ENCODE measurements around the gene ITPR3. TPM values are rescaled to one million over a fixed set of nuclear protein-coding genes. Genes with fewer than 3 reads are reported as not detected.
A peak's percentile ranks its signal among the peaks of the same experiment; 100 is the strongest.
"Not testable (repeated sequence)": the region's sequence is repeated elsewhere in the genome, so short reads cannot be mapped to it uniquely, and the experiment has no call there.

Gene ITPR3
- total RNA-seq, 1 donor from 2014 or later: 21.6 TPM

GRCh38 chr6:33630014-33630413 is 8.9 kb downstream of the ITPR3 start:
- no peaks in the 10 kb centered on the region for H3K27me3 Mint-ChIP-seq (ENCODE audit: unreplicated experiment)
- H3K4me3 Mint-ChIP-seq (ENCODE audit: unreplicated experiment): no peak overlapping the region
- no peaks in the 10 kb centered on the region for H3K9me3 Mint-ChIP-seq (ENCODE audit: unreplicated experiment)
- peak overlapping the region; percentile 59 for H3K27ac Mint-ChIP-seq (ENCODE audit: unreplicated experiment)
- no peak for TF ChIP-seq CTCF (IDR thresholded peaks at IDR 0.05)
- H3K4me1 Mint-ChIP-seq (ENCODE audit: unreplicated experiment): peaks cover 50% of the 10 kb centered on the region
- no peak for DNase-seq (ENCODE audit: extremely low spot score, unreplicated experiment)
- H3K36me3 Mint-ChIP-seq (ENCODE audit: unreplicated experiment): no peaks in the 10 kb centered on the region

GRCh38 chr6:33631521-33631920 is 10.4 kb downstream of the ITPR3 start:
- H3K9me3 Mint-ChIP-seq (ENCODE audit: unreplicated experiment); DNase-seq (ENCODE audit: extremely low spot score, unreplicated experiment); H3K27me3 Mint-ChIP-seq (ENCODE audit: unreplicated experiment); H3K4me3 Mint-ChIP-seq (ENCODE audit: unreplicated experiment); H3K27ac Mint-ChIP-seq (ENCODE audit: unreplicated experiment); H3K36me3 Mint-ChIP-seq (ENCODE audit: unreplicated experiment): not testable (repeated sequence)
- H3K4me1 Mint-ChIP-seq (ENCODE audit: unreplicated experiment): peaks cover 53% of the 10 kb centered on the region

GRCh38 chr6:33631971-33632557 is 10.9 kb downstream of the ITPR3 start:
- Mint-ChIP-seq H3K4me3 (ENCODE audit: unreplicated experiment) (no peak overlapping the region), H3K27ac (ENCODE audit: unreplicated experiment) (no peak overlapping the region), H3K36me3 (ENCODE audit: unreplicated experiment) (peaks cover 2% of the 10 kb centered on the region), H3K9me3 (ENCODE audit: unreplicated experiment) (no peaks in the 10 kb centered on the region), H3K4me1 (ENCODE audit: unreplicated experiment) (peaks cover 53% of the 10 kb centered on the region), H3K27me3 (ENCODE audit: unreplicated experiment) (no peaks in the 10 kb centered on the region)
- no peak for TF ChIP-seq CTCF (IDR thresholded peaks at IDR 0.05)
- no peak for DNase-seq (ENCODE audit: extremely low spot score, unreplicated experiment)

GRCh38 chr6:33632558-33633039 is 11.5 kb downstream of the ITPR3 start:
- peak; percentile 60 for TF ChIP-seq CTCF (IDR thresholded peaks at IDR 0.05)
- H3K4me1 Mint-ChIP-seq (ENCODE audit: unreplicated experiment): peaks cover 50% of the 10 kb centered on the region
- no peak for DNase-seq (ENCODE audit: extremely low spot score, unreplicated experiment)
- no peaks in the 10 kb centered on the region for H3K9me3 Mint-ChIP-seq (ENCODE audit: unreplicated experiment)
- peak overlapping the region; percentile 6 for H3K27ac Mint-ChIP-seq (ENCODE audit: unreplicated experiment)
- H3K4me3 Mint-ChIP-seq (ENCODE audit: unreplicated experiment): peak overlapping the region; percentile 68
- peaks cover 2% of the 10 kb centered on the region for H3K36me3 Mint-ChIP-seq (ENCODE audit: unreplicated experiment)
- H3K27me3 Mint-ChIP-seq (ENCODE audit: unreplicated experiment): no peaks in the 10 kb centered on the region

- Mint-ChIP-seq H3K27ac (ENCODE audit: unreplicated experiment) (peak overlapping the region; percentile 6), H3K4me1 (ENCODE audit: unreplicated experiment) (peaks cover 45% of the 10 kb centered on the region)
Observed at GRCh38 chr6:33633084-33633461, 12.0 kb downstream of the ITPR3 start.

More at GRCh38 chr6:33633084-33633461, 12.0 kb downstream of the ITPR3 start:
- Mint-ChIP-seq H3K27me3 (ENCODE audit: unreplicated experiment) (no peaks in the 10 kb centered on the region), H3K9me3 (ENCODE audit: unreplicated experiment) (no peaks in the 10 kb centered on the region), H3K4me3 (ENCODE audit: unreplicated experiment) (peak overlapping the region; percentile 68), H3K36me3 (ENCODE audit: unreplicated experiment) (peaks cover 2% of the 10 kb centered on the region)
- no peak for TF ChIP-seq CTCF (IDR thresholded peaks at IDR 0.05)
- DNase-seq (ENCODE audit: extremely low spot score, unreplicated experiment): no peak
